Measurements from ENCODE around the gene TRPM2. TPM values are rescaled to one million over a fixed set of nuclear protein-coding genes. Genes with fewer than 3 reads are reported as not detected.

Gene TRPM2
- polyA plus RNA-seq, 4 donors = 0.55 to 1.5 (median 0.77) TPM

DNA sequence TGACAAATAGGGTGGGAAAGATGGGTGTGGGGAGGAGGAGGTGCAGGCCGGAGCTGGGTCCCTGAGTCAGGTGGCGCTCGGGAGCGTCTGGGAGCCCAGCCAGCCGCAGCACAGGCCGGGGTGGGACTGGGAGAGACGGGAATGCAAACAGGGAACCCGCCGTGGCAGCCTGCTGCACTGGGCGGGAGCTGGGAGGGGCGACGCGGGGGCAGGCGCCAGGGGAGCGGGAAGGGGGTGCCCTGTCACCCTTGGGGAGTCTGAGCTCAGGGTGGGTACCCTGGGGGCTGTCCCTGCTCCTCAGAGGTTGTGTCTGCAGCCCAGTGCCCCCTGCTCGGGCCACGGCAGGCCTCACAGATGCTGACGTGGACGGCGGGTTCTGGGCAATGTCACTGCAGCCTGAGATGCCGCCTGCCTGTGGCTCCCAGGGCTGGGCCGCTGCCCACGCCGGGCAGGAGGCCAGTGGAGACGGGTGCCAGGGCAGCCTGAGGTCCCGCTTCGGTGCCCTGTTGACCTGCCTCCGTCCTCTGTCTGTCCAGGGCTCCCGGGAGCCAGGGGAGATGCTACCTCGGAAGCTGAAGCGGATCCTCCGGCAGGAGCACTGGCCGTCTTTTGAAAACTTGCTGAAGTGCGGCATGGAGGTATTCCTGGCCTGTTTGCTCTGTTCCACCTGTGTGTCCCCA is 85.2 kb downstream of the TRPM2 start:
- DNase-seq (ENCODE audit: low read depth in 4 of 4, low spot score in 3 of 4) = no peak

DNA sequence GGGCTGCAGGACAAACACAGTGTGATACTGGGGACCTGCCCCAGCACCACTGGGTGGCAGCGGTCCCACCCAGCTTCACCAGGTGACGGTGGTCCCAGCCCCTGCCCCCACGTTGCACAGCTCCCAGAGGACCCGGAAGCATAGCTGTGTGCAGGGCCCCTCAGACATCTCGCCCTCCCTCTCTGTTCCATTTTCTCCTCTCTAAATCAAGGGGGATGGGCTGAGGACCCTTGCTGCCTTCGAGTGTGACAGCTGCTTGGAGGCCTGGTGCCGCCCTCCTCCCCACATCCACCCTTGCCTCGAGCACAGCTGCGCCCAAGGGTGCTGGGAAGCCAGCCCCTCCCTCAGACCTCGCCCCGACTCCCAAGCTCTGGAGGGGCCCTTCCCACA is 85.8 kb downstream of the TRPM2 start:
- DNase-seq (ENCODE audit: low read depth in 4 of 4, low spot score in 3 of 4) = no peak

DNA sequence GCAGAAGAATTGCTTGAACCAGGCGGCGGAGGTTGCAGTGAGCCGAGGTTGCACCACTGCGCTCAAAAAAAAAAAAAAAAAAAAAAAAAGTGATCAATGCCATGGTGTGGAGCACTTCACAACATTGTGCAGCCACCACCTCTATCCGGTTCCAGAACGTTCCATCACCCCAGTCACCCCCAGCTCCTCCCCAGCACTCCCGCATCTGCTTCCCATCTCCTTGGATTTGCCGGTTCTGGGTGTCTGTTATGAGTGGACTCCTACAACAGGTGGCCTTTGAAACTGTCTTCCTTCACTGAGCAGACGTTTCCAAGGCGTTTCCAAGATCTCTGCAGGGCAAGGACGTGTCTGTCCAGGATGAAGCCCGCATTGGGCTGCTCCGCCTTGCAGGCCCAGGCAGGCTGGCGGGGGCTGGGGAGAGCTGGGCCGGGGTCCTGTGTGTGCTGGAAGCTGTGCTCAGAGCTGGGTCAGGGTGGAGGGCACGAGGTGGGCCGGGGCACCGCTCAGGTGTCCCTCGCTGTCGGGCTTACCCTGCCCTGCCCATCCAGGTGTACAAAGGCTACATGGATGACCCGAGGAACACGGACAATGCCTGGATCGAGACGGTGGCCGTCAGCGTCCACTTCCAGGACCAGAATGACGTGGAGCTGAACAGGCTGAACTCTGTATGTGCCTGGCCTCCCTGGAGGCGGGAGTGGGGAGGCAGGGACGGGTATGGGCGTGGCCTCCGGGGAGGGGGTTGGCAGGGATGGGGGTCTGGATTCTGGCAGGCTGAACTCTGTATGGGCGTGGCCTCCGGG is 87.0 kb downstream of the TRPM2 start:
- DNase-seq (ENCODE audit: low read depth in 4 of 4, low spot score in 3 of 4) = no peak

DNA sequence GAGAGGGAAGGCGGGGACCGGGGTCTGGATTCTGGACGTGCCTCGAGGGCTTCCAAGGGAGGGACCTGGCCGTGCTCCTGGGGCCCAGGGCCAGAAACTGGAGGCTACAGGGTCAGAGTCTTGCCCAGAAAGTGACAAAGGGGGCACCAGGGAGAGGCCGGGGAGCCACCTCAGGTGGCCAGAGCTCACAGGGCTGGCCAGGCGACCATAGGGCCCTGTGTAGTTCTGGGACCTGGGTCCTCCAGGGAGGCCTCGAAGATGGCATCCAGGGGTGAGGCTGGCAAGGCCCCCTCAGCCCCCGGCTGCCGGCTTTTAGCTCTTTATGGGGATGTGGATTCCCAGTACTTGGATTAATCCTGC is 87.6 kb downstream of the TRPM2 start:
- no peak for DNase-seq (ENCODE audit: low read depth in 4 of 4, low spot score in 3 of 4)

DNA sequence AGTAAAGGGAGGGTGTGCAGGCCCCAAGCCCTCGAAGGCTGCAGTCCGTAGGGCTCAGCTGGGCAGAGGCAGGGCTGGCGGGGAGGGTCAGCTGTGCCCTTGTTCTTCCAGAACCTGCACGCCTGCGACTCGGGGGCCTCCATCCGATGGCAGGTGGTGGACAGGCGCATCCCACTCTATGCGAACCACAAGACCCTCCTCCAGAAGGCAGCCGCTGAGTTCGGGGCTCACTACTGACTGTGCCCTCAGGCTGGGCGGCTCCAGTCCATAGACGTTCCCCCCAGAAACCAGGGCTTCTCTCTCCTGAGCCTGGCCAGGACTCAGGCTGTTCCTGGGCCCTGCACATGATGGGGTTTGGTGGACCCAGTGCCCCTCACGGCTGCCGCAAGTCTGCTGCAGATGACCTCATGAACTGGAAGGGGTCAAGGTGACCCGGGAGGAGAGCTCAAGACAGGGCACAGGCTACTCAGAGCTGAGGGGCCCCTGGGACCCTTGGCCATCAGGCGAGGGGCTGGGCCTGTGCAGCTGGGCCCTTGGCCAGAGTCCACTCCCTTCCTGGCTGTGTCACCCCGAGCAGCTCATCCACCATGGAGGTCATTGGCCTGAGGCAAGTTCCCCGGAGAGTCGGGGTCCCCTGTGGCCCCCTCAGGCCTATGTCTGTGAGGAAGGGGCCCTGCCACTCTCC is 88.3 kb downstream of the TRPM2 start:
- no peak for DNase-seq (ENCODE audit: low read depth in 4 of 4, low spot score in 3 of 4)

DNA sequence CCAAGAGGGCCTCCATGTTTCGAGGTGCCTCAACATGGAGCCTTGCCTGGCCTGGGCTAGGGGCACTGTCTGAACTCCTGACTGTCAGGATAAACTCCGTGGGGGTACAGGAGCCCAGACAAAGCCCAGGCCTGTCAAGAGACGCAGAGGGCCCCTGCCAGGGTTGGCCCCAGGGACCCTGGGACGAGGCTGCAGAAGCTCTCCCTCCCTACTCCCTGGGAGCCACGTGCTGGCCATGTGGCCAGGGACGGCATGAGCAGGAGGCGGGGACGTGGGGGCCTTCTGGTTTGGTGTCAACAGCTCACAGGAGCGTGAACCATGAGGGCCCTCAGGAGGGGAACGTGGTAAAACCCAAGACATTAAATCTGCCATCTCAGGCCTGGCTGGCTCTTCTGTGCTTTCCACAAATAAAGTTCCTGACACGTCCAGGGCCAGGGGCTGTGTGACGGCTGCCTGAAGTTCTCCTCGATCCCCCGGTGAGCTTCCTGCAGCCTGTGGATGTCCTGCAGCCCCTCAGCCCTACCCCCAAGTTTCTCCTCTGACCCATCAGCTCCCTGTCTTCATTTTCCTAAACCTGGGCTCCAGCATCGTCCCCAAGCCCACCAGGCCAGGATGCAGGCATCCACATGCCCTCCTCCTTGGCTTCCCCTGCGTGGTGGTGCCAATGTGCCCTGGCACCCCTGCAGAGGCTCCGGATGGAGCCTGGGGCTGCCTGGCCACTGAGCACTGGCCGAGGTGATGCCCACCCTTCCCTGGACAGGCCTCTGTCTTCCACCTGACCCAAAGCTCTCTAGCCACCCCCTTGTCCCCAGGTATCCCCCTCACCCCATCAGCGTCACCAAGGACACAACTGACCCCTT is 89.1 kb downstream of the TRPM2 start:
- DNase-seq (ENCODE audit: low read depth in 4 of 4, low spot score in 3 of 4) = no peak

DNA sequence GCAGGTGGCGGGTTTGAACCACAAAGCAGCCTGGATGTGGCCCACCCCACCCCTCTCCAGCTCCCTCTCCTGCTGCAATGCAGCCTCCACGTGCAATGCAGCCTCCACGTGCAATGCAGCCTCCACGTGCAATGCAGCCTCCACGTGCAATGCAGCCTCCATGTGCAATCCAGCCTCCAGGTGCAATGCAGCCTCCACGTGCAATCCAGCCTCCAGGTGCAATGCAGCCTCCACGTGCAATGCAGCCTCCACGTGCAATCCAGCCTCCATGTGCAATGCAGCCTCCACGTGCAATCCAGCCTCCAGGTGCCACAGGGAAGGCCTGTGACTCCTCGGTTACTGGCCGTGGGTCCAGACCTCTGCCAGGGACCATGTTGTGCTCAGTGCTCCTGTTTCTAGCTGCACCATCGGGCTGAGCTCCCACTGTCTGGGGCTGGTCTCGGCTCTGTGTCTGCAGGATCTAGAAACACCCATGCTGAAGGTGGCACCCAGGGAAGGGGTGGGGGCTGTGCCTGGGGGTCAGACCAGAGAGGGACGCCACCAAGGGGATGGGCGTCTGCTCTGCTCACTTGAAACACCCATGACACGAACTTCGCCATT is 90.0 kb downstream of the TRPM2 start:
- DNase-seq (ENCODE audit: low read depth in 4 of 4, low spot score in 3 of 4) = no peak

DNA sequence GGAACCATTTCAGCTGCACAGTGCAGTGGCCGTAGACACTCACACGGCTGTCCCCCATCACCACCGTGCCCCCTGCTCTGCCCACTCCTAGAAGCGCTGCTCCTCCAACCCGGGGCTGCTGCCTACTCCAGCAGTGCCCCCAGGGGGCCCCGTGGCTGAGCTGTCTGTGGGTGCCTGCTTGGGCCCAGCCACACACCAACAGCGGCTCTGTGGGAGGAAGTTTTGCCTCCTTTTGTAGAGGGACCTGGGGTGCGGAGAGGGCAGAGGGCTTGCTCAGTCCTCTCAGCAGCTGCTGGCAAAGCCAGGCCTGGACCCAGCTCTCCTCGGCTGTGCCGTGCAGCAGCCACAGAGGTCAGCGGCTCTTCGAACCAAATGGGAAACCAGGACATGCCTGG is 90.5 kb downstream of the TRPM2 start:
- DNase-seq (ENCODE audit: low read depth in 4 of 4, low spot score in 3 of 4) = no peak

DNA sequence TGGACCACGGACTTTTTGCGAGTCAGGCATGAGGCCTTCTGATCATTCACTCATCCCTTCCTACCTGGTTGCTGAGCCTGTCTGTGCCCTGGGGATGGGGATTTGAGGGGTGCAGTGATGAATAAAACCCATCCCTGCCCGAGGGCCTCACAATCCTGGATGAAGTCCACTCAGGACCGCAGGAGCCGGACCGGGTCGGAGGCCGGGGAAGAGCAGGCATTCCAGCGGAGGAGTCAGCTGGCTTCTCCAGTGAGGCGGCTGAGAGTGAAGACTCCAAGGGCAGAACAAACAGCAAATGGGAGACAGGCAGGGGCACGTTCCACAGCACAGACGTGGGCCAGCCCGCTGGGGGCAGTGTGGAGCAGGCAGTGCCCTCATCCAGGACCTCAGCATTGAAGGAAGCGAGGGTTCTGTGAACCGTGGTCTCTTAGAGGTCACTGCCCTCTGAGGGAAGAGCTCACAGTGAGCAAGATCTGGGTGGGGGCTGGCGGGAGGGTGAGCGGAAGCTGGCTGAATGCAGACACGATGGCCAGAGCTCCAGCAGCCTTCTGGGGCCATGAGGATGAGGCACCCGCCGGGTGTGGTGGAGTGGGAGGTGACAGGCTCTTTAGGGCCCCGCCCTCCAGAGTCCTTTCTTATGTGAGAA is 91.0 kb downstream of the TRPM2 start:
- no peak for DNase-seq (ENCODE audit: low read depth in 4 of 4, low spot score in 3 of 4)

DNA sequence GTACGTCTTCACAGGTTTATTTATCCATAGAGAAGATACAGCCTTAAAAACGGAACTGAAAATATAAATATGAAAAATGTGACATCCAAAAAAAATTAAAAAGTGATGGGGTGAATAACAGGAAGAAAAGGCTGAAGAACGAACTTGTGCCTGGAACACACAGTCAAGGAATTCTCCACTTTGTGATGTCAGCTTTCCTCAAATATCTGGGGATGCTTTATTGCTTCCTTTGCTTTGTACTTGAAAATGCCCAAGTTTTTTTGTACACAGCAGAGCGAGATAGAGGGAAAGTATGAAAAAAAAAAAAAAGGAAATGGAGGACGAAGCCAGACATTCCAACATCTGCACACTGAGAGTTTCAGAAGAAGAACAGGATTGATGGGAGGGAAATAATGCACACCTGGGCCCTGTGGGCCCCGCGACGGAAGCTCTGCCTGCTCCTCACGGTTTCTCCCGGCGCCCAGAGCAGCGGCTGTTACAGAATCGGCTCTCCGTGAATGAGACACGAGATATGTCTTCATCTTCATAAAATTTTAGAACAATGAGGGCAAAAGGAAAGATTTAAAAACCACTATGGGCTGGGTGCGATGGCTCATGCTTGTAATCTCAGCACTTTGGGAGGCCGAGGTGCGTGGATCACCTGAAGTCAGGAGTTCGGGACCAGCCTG is 91.9 kb downstream of the TRPM2 start:
- no peak for DNase-seq (ENCODE audit: low read depth in 4 of 4, low spot score in 3 of 4)

DNA sequence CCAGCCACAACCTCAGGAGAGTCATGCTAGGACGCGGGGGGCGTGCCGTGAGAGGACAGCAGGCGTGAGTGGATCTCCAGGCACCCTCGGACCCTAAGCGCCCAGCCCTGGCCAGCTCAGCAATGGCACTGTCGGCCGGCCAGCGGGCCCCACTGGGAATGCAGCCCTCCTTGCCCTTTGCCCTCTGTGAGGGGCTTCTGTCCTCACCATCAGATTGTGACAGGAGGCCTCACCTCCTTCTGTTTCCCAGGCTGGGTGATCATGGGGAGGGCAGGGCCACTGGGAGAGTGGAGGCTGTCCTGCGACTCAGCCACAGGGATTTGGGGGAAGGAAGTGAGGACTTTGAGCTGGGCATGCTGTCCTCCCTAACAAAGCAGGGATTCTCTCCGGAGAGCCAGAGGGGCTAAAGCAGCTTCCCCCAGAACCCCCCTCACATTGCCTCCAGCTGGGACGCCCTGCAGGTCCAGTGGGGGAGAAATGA is 95.3 kb downstream of the TRPM2 start:
- no peak for DNase-seq (ENCODE audit: low read depth in 4 of 4, low spot score in 3 of 4)

DNA sequence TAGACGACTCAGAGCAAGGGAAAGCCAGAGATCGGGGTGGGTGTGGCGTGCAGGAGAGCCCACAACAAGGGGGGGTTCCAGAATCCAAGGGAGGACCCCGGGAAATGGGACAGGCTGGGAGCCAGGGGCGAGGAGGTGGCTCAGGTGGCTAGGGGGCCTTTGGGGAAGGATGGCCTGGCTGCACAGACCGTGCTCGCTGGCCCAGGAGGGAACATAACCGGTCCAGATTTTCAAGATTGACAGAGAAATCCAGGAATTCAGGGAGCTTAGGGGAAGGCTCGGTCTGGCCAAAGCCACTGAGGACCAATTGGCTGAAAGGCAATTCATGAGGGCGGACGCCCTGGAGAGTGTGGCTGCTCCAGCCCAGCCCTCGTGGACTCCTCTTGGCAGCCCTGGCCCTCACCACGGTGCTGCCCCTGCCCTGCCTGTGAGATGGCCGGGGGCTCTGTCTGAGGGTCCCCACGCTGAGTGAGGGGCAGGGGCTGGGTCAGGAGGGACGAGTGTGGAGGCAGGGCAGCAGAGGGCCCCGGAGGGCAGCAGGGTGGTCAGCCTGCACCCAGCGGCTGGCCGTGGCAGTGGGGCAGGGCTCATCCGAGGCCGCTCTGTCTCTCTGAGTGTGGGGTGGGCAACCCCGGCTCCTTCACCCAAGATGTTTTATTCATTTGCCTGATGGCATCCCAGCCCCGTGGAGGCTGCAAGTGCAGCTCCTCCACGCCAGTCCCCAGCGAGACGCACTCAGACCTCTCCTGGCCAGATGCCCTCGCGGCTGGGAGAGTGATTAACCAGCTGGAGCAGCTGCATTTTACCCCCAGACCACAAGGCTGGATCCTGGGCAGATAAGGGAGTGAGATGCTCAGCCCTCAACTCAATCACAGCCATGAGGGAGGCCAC is 96.3 kb downstream of the TRPM2 start:
- no peak for DNase-seq (ENCODE audit: low read depth in 4 of 4, low spot score in 3 of 4)

DNA sequence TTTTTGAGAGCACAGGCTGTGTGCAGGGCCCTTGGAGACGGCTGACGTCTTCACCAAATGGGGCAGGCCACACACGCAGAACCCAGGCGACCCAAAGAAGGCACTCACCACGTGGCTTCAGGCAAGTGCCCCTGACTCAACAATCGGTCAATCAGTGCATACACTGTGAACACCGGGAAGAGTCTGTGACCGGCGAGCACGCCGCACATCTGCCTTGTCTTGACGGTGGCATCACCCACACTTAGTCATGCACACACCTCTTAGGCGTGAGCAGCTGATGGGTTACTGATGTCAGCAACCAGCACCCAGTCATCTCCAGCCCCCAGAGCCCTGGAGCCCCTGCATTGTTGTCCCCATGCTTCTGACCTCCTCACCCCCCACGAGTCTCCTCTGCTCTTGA is 97.0 kb downstream of the TRPM2 start:
- DNase-seq (ENCODE audit: low read depth in 4 of 4, low spot score in 3 of 4) = no peak

DNA sequence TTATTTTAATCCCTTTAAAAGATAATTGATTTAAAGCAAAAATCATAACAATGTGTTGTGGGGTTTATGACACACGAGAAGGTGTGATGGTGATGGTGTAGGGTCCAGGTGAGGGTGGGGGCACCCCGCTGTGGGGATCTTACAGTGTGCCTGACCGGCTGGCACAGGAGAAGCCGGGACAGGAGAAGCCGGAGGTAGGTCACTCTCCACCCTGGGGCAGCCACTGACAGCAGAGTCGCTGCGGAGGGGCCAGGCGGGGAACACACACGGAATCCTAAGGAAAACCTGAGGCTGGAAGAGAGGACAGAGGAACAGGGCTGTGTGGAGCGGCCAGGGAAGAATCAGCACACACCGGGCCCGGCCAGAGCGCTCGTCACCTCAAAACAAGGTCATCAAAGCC is 97.6 kb downstream of the TRPM2 start:
- no peak for DNase-seq (ENCODE audit: low read depth in 4 of 4, low spot score in 3 of 4)

DNA sequence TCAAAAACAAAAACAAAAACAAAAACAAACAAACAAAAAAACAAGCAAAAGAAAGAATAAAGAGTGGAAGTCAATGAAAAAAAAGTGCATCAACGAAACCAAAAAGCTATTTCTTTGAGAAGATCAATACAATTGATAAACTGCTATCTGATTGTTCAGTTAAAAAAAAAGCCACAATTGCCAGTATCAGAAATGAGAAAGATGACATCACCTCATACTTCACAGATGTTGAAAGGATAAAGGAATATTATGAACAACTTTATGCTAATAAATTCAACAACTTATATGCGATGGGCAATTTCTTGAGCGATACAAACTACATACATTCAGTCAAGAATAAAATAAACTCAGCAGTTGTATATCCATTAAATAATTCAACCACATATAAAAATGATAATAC is 99.7 kb downstream of the TRPM2 start:
- no peak for DNase-seq (ENCODE audit: low read depth in 4 of 4, low spot score in 3 of 4)

DNA sequence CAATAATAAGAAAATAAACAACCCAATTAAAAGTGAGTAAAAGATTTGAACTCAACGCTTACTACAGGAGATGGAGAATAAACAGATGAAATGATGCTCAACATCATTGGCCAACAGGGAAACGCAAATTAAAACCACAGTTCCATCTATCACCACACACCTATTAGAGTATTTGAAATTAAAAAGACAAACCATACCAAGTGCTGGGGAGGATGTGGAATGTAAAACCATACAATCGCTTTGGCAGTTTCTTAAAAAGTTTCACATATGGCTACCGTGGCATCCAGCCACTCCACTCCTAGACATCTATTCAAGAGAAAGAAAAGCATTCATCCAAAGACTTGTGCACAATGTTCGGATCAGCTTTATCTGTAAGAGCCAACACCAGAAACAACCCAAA is 100.6 kb downstream of the TRPM2 start:
- no peak for DNase-seq (ENCODE audit: low read depth in 4 of 4, low spot score in 3 of 4)

DNA sequence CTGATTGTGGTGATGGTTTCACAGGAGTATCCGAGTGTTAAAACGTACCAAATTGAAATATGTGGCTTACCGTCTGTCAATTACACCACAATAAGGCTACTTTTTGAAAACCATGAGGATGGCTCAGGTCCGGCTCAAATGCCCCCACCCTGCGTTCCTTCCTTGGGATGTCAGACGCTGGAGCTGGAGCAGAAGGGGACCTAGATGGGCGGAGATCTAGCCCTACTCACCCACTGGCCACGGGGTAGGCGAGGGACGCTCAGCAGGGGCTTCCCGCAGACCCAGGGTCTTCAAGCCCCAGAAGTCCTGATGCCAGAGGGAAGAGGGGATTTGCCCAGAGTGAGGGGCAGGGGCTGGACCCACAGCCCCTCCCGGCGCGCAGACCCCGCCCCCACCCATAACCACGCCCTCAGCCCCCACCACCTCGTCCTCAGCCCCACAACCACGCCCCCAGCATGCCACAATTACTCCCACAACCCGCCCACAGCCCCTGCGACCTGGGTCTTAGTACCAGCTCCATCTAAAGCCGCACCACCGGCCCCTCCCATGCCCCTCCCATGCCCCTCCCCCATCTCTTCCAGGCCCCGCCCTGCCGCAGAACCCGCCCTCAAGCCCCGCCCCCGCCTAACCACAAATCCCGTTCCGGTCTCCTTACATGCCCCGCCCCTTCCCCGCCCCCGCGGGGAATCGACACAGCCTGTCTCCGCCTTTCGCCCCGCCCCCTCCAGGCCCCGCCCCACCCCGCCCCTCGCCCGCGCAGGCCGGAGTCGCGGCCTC is 101.5 kb downstream of the TRPM2 start, which contains the start of gene LRRC3:
LRRC3 (plus strand) TSS at position 764 of the 777 bp plus-strand sequence. CDS start 1,135 bp downstream, outside the sequence.
- DNase-seq (ENCODE audit: low read depth in 4 of 4, low spot score in 3 of 4) = peak in 3 of 4 donors; percentile 69 to 76 (median 69)
